HG02763 (cell line): ENCODE results near the gene FHAD1.

Source experiments
- ATAC-seq: cut with Tn5 transposase; IDR thresholded peaks from one replicate; pipeline ENCODE4 v1.9.1; 2021; ENCODE audit warnings: mild to moderate bottlenecking, moderate library complexity; ENCODE audit not compliant: unreplicated experiment

The FHAD1 gene

GRCh38 chr1:15245593-15246360 is 1.2 kb upstream of the FHAD1 start:
- no peak for ATAC-seq

- no peak for ATAC-seq
Measured at GRCh38 chr1:15248216-15248615, 1.2 kb downstream of the FHAD1 start.

DNA sequence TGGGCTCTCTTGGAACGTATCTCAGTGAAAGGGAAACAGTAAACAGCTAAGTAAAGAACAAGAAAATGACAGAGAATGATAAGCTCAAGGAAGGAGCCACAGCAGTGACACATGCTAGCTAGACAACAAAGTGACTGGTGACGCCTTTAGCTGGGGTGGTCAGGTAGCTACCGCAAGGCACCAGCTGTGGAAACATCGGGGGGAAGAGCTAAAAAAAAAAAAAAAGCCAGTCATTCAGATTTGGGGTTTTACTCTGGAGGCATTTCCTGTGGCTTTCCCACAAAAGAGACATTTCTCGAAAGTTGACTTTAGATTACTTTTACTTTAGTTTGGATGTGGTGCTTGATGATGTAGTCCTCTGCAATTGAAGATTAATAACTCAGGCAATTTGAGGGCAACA is 2.1 kb downstream of the FHAD1 start:
- no peak for ATAC-seq

DNA sequence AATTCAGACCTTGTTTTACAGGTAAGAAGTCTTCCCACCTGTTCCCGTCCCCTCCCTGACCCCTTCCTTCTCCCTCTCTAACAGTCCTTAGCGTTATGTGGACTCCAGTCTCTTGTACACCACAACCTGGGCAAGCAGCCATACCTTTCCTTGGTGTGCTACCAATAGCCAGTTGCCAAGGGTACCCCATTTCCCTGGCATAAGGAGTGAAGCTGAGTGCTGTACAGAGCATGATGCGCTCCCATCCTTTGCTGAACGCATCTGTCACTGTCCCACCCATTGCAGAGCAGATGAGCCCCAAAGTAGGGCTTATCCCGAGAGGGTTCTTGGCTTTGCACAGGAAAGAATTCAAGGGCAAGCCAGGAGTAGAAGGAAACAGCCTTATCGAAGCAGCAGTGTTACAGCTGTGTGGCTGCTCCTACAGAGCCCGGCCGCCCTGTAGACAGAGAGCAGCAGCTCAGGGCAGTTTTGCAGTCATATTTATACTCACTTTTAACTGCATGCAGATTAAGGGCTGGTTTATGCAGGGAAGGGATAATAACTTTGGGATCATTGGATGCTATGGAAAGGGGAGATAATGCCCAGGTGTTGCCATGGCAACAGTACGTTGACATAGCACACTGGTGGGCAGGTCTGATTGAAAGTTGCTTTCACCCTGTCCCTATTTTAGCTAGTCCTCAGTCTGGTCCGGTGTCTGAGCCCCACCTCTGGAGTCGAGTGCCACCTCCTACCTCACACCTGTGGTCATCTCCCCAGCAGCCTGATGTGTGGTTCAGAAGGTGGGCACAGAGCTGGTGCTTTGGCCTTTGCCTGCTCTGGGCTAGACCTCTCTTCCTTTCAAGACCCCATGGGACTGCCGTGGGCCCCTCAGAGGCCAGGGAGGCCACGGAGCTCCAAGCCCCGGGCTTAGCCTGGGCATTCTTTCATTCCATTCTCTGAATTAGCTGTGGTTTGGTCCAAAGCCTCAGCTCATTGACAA is 5.1 kb downstream of the FHAD1 start:
- no peak for ATAC-seq

GRCh38 chr1:15254559-15254958 is 7.5 kb downstream of the FHAD1 start:
- no peak for ATAC-seq

DNA sequence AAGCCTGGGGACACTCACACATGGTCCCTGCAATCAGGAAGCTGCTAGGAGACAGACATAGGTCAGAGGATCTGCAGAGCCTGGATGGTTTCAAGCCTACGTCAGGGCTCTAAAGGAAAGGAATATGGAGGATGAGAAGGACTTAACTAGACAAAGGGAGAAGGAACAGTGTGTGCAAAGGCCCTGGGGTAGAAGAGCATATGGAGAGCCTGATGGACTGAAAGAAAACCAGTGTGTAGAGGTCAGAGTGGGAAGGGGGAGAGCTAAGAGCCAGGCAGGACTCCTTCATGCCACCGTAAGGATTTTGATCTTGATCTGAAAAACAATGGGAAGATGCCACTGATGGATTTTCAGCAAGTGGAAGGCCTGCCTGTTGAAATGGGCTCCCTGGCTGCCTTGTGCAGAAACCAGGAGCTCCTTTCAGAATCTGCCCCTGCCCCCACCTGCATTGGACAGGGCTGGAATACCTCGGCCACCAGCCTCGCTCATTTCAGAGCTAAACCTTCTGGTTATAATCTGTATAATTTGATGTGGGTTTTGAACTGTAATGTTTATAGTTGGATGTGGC is 8.6 kb downstream of the FHAD1 start:
- no peak for ATAC-seq

DNA sequence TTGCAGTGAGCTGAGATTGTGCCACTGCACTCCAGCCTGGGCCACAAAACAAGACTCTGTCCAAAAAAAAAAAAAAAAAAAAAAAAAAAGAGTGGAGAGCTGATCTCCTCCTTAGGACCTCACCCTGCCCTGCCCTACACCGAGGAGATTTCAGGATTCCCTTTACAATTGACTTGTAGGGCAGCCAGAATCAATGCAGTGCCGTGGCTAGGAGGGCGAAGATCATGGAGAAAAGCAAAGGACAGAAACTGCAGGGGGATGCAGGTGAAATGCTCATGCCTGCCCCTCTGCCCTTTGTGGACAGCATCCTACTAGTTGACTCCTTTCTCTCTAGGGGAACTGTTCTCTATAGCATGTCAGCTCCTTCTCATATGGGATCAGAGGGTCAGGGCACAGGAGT is 9.6 kb downstream of the FHAD1 start:
- no peak for ATAC-seq

- no peak for ATAC-seq
Measured at GRCh38 chr1:15257309-15257708, 10.3 kb downstream of the FHAD1 start.

GRCh38 chr1:15258833-15259621 is 12.0 kb downstream of the FHAD1 start:
- no peak for ATAC-seq

GRCh38 chr1:15259622-15260007 is 12.6 kb downstream of the FHAD1 start:
- no peak for ATAC-seq

DNA sequence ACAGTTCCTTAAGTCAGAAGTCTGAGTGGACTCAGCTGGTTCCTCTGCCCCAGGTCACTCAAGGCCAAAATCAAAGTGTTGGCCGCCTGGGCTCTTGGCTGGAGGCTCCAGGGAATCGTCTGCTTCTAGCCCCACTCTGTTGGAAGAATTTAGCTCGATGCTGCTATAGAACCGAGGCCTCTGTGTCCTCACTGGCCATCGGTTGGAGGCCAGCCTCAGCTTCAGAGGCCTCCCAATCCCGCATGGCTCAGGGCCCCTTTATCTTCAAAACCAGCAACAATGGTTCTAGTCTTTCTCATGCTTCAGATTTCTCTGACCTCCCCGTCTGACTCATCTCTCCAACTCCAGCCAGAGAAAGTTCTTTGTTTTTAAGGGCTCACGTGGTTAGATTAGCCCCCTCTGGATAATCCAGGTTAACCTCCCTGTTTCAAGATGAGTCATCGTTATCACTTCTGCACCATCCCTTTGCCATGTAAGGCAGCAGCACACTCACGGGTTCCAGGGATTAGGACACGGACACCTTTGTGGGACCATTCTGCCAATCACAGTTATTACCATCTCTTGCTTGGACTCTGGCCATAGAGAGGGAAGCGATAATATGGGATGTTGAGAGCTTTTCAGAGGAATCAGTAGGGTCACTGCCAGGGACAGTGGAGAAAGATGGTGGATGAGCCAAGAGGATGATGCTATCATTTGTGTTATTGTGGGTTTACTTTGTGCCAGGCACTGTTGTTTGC is 13.6 kb downstream of the FHAD1 start:
- no peak for ATAC-seq

DNA sequence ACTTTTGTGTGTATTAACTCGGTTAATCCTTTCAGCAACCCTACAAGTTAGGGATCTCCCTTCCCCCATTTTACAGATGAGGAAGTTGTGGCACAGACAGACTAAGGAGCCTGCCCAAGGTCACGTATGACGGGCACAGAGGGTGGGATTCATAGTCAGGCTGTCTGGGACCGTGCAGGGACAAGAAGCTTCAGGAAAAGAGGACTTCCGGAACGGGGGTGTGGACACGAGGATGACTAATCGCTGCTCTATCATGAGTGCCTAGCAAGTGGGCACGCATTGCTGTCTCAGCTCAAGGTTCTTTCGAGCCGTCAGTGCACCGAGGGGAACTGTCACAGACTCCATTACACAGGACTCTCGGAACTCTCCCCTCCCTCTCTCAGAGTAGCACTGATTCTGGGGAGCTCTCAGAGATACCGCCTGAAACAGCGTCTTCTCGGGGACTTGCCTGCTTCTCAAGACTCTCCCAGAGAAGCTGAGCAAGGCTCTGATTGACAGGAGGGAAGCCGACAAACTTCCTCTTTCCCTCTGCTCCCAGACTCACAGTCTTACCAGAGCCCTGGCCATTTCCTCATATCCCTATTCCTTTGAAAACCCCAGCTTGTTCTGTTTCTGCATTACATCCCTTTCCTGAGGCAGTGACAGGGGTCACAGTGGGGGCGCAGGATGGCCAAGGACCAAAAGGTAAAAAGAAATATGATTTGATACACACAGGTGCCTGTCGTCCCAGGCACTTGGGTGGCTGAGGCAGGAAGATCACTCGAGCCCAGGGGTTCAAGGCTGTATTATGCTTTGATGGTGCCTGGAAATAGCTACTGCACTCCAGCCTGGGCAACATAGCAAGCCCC is 14.4 kb downstream of the FHAD1 start:
- no peak for ATAC-seq

DNA sequence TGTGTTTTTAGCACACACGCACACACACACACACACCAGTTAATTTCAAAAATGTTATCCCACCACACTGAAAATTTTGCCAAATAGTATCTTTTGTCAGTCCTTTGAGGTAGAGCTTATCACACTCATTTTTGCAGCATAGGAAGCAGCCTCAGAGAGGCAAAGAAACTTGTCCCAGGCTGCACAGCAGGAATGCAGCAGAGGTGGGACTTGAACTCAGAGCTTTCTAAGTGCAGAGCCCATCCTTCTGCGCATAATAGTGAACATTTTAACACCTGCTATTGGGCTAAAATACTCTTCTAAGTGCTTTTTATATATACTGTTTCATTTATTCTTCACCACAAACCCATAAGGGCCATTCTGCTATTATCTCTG is 15.0 kb downstream of the FHAD1 start:
- no peak for ATAC-seq

- no peak for ATAC-seq
Measured at GRCh38 chr1:15262706-15263105, 15.7 kb downstream of the FHAD1 start.

DNA sequence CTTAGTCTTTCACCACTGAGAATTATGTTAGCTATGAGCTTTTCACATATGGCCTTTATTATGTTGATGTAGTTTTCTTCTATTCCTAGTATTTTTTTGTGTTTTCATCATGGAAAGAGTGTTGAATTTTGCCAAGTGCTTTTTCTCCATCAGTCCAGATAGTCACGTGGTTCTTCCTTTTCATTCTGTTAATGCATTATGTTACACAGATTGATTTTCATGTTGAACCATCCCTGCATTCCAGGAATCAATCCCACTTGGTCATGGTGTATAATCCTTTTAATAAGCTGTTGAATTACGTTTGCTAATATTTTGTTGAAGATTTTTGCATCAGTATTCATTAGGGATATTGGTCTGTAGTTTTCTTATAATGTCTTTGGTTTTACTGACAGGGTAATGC is 17.7 kb downstream of the FHAD1 start:
- ATAC-seq = no peak

DNA sequence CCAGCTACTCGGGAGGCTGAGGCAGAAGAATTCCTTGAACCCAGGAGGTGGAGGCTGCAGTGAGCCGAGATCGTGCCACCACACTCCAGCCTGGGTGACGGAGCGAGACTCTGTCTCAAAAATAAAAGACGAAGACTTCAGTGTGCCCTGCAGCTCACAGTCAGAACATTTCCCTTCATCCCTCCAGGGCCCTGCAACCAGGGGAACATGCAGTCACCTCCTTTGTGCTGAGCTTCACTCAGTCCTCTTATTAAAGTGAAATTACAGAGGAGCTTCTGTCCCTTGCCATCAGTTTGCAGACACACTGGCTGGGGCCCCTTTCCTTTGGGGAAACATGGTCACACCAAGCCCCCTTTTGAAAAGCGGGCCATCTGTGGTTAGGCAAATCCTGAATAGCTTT is 24.2 kb downstream of the FHAD1 start:
- no peak for ATAC-seq

GRCh38 chr1:15272009-15272781 is 25.2 kb downstream of the FHAD1 start:
- ATAC-seq = no peak

- no peak for ATAC-seq
Measured at GRCh38 chr1:15272782-15273127, 25.7 kb downstream of the FHAD1 start.

DNA sequence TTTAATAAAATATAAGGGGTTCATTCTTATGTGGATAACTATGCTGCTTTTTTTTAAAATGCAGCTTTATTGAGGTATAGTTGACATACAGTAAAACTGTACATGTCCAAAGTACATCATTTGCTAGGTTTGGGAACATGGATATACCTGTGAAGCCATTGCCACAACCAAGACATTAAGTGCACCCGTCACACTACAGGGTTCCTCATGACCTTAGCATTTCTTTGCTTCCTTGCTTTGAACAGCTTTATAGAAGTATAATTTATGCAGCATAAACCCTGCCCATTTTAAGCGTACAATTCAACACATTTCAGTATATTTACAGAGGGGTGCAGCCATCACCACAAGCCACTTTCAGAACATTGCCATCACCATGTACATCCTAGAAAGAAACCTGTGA is 26.3 kb downstream of the FHAD1 start:
- no peak for ATAC-seq
